Calu3 (cell line): ENCODE measurements around the gene PI4K2B. TPM values are rescaled to one million over a fixed set of nuclear protein-coding genes. Genes with fewer than 3 reads are reported as not detected.
"Not testable (repeated sequence)": the region's sequence is repeated elsewhere in the genome, so short reads cannot be mapped to it uniquely, and the experiment has no call there.

Source experiments
- BruUV-seq: library from RNA; stranded (reverse); fragments of 400-500 nt; replicated peaks from 2 replicates; lab custom pipeline; 2021; lab: Mats Ljungman, UMichigan
- CTCF ChIA-PET: fragments of 300-600 bp; sonication (Branson Sonifier 250); formaldehyde crosslinking; loops from one replicate; lab custom pipeline; 2022; ENCODE audit warnings: antibody characterized with exemption; lab: Charles Lee
- DNase-seq: peaks from one replicate; pipeline ENCODE4 v3.0.0; 2022
- H3K27ac Mint-ChIP-seq: one replicate; pipeline ENCODE4 v1.8.0; 2022; ENCODE audit warnings: mixed read lengths; ENCODE audit not compliant: unreplicated experiment
- H3K27me3 Mint-ChIP-seq: one replicate; pipeline ENCODE4 v1.8.0; 2022; ENCODE audit warnings: mixed read lengths; ENCODE audit not compliant: unreplicated experiment
- H3K36me3 Mint-ChIP-seq: one replicate; pipeline ENCODE4 v1.8.0; 2022; ENCODE audit warnings: mild to moderate bottlenecking, moderate library complexity, mixed read lengths; ENCODE audit not compliant: insufficient read depth, unreplicated experiment
- H3K4me1 Mint-ChIP-seq: one replicate; pipeline ENCODE4 v1.8.0; 2022; ENCODE audit warnings: mild to moderate bottlenecking, low read depth, mixed read lengths; ENCODE audit not compliant: unreplicated experiment
- H3K4me3 Mint-ChIP-seq: one replicate; pipeline ENCODE4 v1.8.0; 2022; ENCODE audit warnings: mild to moderate bottlenecking, low read depth, moderate library complexity, mixed read lengths; ENCODE audit not compliant: unreplicated experiment
- H3K9me3 Mint-ChIP-seq: one replicate; pipeline ENCODE4 v1.8.0; 2022; ENCODE audit warnings: low read depth, mixed read lengths; ENCODE audit not compliant: unreplicated experiment
- intact Hi-C: fragments of 100-400 bp; cut with micrococcal nuclease; formaldehyde crosslinking; loops from one replicate; pipeline ENCODE4 v1.10.0; 2022; ENCODE audit not compliant: unreplicated experiment
- total RNA-seq: library from RNA; stranded (reverse); gene quantifications from 2 replicates; pipeline ENCODE4 v1.2.3, GENCODE V29; 2022
- TF ChIP-seq, protein P1 (sequence below): fragments of 200-600 bp; IDR thresholded peaks from one replicate; pipeline ENCODE4 v1.8.0; 2022; ENCODE audit warnings: antibody characterized with exemption; ENCODE audit not compliant: unreplicated experiment

PI4K2B gene
- total RNA-seq, 1 experiment from 2014 or later, result 13.2 TPM

DNA sequence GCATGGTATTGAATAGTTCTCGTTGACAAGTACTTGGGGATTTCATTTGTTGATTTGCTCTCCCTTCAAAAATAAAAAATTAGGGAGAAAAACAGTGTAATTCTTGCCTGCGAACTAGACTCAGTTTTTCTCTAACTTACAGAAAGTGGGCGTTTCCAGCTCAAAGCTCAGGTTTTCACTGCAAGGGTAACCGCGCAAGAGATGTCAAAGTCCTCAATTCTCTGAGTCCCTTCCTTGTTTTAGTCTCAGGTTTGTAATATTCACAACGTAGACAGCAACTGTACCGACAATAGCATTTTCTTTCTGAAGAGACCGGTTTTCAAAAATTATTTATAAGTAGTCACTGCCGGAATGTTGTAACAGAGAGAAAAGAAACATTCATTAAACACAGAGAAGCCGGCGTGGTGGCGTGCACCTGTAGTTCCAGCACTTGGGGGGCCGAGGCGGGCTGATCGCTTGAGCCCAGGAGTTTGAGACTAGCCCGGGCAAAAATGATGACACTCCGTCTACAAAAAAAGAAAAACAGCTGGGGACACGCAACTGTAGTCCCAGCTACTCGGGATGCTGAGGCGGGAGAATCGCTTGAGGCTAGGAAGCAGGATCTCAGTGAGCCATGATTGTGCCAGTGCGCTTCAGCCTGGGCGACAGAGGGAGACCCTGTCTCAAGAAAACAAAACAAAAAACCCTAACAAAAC is 79.5 kb downstream of the PI4K2B start:
- Mint-ChIP-seq H3K36me3 (peaks cover 8% of the 10 kb centered on the region), H3K27me3 (no peaks in the 10 kb centered on the region), H3K27ac (peak overlapping the region; percentile 95), H3K4me1 (peaks cover 9% of the 10 kb centered on the region), H3K4me3 (peak overlapping the region; percentile 97), H3K9me3 (no peaks in the 10 kb centered on the region)
- no TSS peak for BruUV-seq
- CTCF ChIA-PET, result interaction anchor here (1.1 to 1.8 kb wide), 7 partner anchors 11 to 154 kb away, joined by 3 to 32 read pairs (median 5); partner anchors contain the start of gene SEPSECS
- intact Hi-C loops, result loop anchor here (5.0 kb wide), 1 partner anchor 44 kb away; no protein-coding TSS in a partner anchor
- DNase-seq, result no peak
- TF ChIP-seq, protein P1, sequence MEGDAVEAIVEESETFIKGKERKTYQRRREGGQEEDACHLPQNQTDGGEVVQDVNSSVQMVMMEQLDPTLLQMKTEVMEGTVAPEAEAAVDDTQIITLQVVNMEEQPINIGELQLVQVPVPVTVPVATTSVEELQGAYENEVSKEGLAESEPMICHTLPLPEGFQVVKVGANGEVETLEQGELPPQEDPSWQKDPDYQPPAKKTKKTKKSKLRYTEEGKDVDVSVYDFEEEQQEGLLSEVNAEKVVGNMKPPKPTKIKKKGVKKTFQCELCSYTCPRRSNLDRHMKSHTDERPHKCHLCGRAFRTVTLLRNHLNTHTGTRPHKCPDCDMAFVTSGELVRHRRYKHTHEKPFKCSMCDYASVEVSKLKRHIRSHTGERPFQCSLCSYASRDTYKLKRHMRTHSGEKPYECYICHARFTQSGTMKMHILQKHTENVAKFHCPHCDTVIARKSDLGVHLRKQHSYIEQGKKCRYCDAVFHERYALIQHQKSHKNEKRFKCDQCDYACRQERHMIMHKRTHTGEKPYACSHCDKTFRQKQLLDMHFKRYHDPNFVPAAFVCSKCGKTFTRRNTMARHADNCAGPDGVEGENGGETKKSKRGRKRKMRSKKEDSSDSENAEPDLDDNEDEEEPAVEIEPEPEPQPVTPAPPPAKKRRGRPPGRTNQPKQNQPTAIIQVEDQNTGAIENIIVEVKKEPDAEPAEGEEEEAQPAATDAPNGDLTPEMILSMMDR, result no peak

DNA sequence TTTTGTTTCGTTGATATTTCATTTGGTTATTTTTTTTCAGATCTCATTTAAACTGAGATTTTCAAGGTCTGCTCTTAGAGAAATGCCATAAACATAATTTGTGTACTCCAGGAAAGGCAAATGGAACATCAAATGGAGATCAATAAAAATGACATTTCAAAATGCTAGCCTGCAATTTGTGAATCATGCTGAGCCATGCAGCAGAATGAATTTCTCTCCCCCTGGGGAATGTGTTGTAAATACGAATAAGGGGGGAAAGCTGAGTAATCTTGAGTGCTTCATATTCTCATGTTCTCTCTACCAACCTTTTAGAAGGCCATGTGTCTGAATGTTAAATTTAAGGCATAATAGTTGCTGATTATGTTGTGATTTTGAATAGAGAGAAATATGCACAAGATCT is 86.5 kb downstream of the PI4K2B start:
- BruUV-seq, result no TSS peak
- H3K27ac Mint-ChIP-seq, result no peak overlapping the region
- H3K4me1 Mint-ChIP-seq, result peaks cover 14% of the 10 kb centered on the region
- TF ChIP-seq, protein P1, result no peak
- H3K27me3 Mint-ChIP-seq, result no peaks in the 10 kb centered on the region
- no peaks in the 10 kb centered on the region for H3K9me3 Mint-ChIP-seq
- H3K4me3 Mint-ChIP-seq, result no peak overlapping the region
- no peak for DNase-seq
- intact Hi-C loops, result no loop called here
- CTCF ChIA-PET, result interaction anchor here (0.9 to 1.9 kb wide), 2 partner anchors 8 to 47 kb away, joined by 4 to 11 read pairs; partner anchors contain the start of gene ZCCHC4
- H3K36me3 Mint-ChIP-seq, result no peaks in the 10 kb centered on the region

DNA sequence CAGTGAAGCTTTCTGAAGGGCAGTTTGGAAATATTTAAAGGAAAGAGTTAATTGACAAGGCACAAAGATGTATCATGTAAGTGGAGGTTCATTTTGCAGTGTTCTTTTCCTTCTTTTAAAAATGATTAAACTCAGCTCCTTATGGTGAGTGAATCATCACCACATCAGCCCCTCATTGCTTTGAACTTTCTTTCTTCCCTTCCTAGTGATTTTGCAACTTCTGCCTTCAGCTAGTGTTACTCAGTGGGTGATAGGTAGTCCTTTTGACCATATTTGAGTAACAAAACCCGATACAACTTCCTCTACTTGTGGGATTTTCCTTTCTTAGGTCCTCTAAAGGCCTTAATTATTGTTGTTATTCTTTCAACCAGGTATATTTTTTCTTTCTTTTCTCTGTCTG is 86.9 kb downstream of the PI4K2B start:
- TF ChIP-seq, protein P1, result no peak
- intact Hi-C loops, result no loop called here
- Mint-ChIP-seq H3K9me3 (no peaks in the 10 kb centered on the region), H3K4me1 (peaks cover 14% of the 10 kb centered on the region), H3K27ac (peak overlapping the region; percentile 27), H3K27me3 (no peaks in the 10 kb centered on the region), H3K4me3 (no peak overlapping the region), H3K36me3 (no peaks in the 10 kb centered on the region)
- no TSS peak for BruUV-seq
- CTCF ChIA-PET, result interaction anchor here (0.9 to 1.9 kb wide), 2 partner anchors 9 to 46 kb away, joined by 4 to 11 read pairs; partner anchors contain the start of gene ZCCHC4
- no peak for DNase-seq

GRCh38 chr4:25321703-25322102 is 87.9 kb downstream of the PI4K2B start:
- BruUV-seq, result no TSS peak
- intact Hi-C loops, result no loop called here
- Mint-ChIP-seq H3K27ac (no peak overlapping the region), H3K9me3 (no peaks in the 10 kb centered on the region), H3K27me3 (no peaks in the 10 kb centered on the region), H3K4me1 (peaks cover 14% of the 10 kb centered on the region), H3K4me3 (no peak overlapping the region), H3K36me3 (no peaks in the 10 kb centered on the region)
- TF ChIP-seq, protein P1, result no peak
- no peak for DNase-seq
- CTCF ChIA-PET, result interaction anchor here (1.9 kb wide), 1 partner anchor 10 kb away, joined by 11 read pairs; the partner anchor contains the start of gene ZCCHC4

DNA sequence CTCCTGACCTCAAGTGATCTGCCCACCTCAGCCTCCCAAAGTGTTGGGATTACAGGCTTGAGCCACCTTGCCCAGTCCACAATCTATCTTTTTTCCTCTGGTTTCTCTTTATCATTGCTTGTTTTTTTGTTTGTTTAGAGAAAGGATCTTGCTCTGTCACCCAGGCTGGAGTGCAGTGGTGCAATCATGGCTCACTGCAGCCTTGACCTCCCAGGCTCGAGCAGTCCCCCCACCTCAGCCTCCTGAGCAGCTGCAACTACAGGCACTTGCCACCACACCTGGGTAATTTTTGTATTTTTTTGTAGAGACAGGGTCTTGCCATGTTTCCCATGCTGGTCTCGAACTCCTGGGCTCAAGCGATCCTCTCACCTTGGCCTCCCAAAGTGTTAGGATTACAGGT is 94.6 kb downstream of the PI4K2B start:
- H3K9me3 Mint-ChIP-seq, CTCF ChIA-PET, H3K27ac Mint-ChIP-seq, H3K36me3 Mint-ChIP-seq, intact Hi-C loops, BruUV-seq, H3K4me3 Mint-ChIP-seq, H3K4me1 Mint-ChIP-seq, DNase-seq, H3K27me3 Mint-ChIP-seq: not testable (repeated sequence)
